BJ (cell line): ENCODE measurements around the gene TSPAN7. TPM values are rescaled to one million over a fixed set of nuclear protein-coding genes. Genes with fewer than 3 reads are reported as not detected.

Experiments used
- CTCF ChIA-PET: fragments of 350-600 bp; formaldehyde crosslinking; extraction: SDS; loops from one replicate; lab custom pipeline; 2021; ENCODE audit warnings: antibody characterized with exemption, inconsistent platforms; lab: Yijun Ruan, JAX
- POLR2A ChIA-PET: fragments of 300-600 bp; sonication (Branson Sonifier 250); formaldehyde crosslinking; extraction: SDS; loops from one replicate; lab custom pipeline; 2021; ENCODE audit warnings: antibody characterized with exemption; lab: Charles Lee
- DNase-seq: peaks from one replicate; pipeline ENCODE4 v3.0.0-alpha.2; 2011; ENCODE audit warnings: low read depth
- H3K27me3 ChIP-seq: 2 replicates; pipeline ENCODE4 v1.6.0; 2011; ENCODE audit warnings: low read length; ENCODE audit not compliant: control insufficient read depth, insufficient read depth
- H3K36me3 ChIP-seq: 2 replicates; pipeline ENCODE4 v1.5.1; 2011; ENCODE audit warnings: low read length; ENCODE audit not compliant: control insufficient read depth, insufficient read depth
- H3K4me3 ChIP-seq: 2 replicates; pipeline ENCODE4 v1.5.1; 2011; ENCODE audit warnings: low read depth, mild to moderate bottlenecking, control low read depth, low read length
- polyA plus RNA-seq: library from polyadenylated mRNA; depleted of rRNA; stranded (reverse); fragments of >200 nt; gene quantifications from 2 replicates; pipeline ENCODE4 v1.2.3, GENCODE V29; 2011
- TF ChIP-seq, protein P1 (sequence below): IDR thresholded peaks from 2 replicates; pipeline ENCODE4 v1.5.1; 2011; ENCODE audit warnings: low read depth, mild to moderate bottlenecking, control low read depth, inconsistent platforms, low read length, moderate library complexity; ENCODE audit not compliant: insufficient read depth

The TSPAN7 gene
- polyA plus RNA-seq, 1 experiment, result not detected

DNA sequence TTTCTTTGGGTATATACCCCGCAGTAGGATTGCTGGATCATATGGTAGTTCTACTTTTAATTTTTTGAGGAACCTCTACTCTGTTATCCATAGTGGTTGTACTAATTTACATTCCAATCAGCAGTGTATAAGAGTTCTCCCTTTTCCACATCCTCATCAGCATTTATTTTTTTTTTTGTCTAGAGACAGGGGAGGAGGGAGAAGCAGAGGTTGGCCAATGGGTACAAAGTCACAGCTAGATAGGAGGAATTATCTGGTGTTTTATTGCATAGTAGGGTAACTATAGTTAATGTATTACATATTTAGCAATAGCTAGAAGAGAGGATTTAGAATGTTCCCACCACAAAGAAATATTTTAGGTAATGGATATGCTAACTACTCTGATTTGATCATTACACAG is 107.4 kb downstream of the TSPAN7 start:
- Histone ChIP-seq H3K27me3 (no peaks in the 10 kb centered on the region), H3K36me3 (no peaks in the 10 kb centered on the region), H3K4me3 (no peak overlapping the region)
- ChIA-PET POLR2A (no interaction called here), CTCF (no interaction called here)
- DNase-seq, result no peak
- TF ChIP-seq, protein P1, sequence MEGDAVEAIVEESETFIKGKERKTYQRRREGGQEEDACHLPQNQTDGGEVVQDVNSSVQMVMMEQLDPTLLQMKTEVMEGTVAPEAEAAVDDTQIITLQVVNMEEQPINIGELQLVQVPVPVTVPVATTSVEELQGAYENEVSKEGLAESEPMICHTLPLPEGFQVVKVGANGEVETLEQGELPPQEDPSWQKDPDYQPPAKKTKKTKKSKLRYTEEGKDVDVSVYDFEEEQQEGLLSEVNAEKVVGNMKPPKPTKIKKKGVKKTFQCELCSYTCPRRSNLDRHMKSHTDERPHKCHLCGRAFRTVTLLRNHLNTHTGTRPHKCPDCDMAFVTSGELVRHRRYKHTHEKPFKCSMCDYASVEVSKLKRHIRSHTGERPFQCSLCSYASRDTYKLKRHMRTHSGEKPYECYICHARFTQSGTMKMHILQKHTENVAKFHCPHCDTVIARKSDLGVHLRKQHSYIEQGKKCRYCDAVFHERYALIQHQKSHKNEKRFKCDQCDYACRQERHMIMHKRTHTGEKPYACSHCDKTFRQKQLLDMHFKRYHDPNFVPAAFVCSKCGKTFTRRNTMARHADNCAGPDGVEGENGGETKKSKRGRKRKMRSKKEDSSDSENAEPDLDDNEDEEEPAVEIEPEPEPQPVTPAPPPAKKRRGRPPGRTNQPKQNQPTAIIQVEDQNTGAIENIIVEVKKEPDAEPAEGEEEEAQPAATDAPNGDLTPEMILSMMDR, result no peak

DNA sequence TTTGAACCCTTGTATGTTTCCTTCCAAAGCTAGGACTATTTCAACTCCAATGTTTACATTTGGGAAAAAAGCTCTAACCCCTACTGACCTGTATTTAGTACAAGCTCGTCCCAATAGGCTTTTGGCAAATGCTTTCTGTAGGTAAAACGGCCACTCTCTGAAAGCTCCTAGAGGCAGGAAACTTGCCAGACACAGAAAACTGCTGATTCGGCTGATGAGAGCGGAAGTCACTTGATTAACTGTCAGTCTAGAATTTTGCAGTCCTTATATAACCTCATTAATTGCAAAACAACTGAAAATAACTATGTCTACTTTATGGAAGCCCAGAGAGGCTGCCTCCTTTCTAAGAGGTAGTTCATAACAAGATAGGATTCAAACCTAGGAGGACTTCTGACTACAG is 108.1 kb downstream of the TSPAN7 start:
- Histone ChIP-seq H3K4me3 (no peak overlapping the region), H3K36me3 (no peaks in the 10 kb centered on the region), H3K27me3 (no peaks in the 10 kb centered on the region)
- TF ChIP-seq, protein P1, result no peak
- DNase-seq, result no peak
- POLR2A ChIA-PET, result no interaction called here
- CTCF ChIA-PET, result no interaction called here

DNA sequence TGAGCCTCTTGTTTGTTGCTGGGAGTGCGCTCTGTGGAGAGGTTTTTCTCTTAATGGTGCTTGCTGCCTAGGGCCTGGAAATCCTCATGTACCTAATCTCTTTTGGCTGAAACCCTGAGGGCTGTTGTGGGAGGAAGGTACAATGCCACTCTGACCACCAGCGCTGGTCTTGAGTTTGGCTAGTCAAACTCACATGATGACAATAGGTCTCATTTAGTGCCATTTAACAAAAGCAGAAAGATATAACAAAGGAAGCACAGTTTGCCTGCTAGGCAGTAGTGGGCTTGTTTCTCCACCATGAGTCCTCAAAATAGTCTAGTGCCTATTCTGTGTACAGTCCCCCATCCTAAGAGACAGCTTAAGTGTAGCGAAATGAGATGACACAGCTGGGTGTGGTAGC is 111.3 kb downstream of the TSPAN7 start:
- no peak for DNase-seq
- Histone ChIP-seq H3K36me3 (no peaks in the 10 kb centered on the region), H3K27me3 (no peaks in the 10 kb centered on the region), H3K4me3 (no peak overlapping the region)
- ChIA-PET POLR2A (no interaction called here), CTCF (no interaction called here)
- TF ChIP-seq, protein P1, result no peak

DNA sequence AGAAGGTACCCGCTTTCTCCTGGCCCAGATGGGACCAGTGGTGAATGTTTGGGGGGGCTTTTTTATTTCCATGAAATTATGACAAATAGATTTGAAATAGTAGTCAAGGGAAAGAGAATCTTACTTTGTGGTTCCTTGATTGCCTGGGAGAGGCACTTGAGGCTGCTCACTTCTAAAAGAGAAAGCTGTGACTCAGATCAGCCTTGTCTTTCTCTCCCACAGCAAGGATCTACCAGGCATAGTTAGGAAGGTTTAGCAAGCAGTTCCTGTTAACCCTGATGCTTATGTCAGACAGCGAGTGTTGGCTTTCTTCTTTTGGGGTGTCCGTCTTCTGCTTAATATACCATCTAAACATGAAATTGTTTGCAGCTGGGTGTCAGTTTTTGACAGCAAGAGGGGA is 114.5 kb downstream of the TSPAN7 start:
- H3K27me3 ChIP-seq, result no peaks in the 10 kb centered on the region
- no peak for DNase-seq
- H3K4me3 ChIP-seq, result no peak overlapping the region
- H3K36me3 ChIP-seq, result no peaks in the 10 kb centered on the region
- ChIA-PET POLR2A (no interaction called here), CTCF (no interaction called here)
- TF ChIP-seq, protein P1, result no peak

DNA sequence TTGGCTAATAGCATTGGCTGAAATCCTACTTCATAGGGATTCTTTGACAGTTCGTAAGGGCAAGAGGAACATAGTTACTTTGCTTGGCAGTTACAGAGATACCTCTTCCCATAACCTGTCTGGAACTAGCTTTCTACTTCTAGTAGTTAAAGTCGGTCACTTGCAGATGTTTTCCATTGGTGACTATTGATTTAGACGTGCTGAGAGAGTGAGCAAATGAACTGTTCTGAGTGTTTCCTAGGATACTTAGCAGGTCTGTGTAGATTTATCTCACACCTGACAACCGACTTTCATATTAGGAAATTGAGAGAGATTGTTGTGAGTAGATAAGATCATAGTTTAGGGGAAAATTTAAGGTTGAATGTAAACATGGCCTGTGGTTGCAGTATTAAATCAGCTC is 116.8 kb downstream of the TSPAN7 start:
- DNase-seq, result no peak
- CTCF ChIA-PET, result interaction anchor here (1.0 kb wide), 1 partner anchor 38 kb away, joined by 3 read pairs; no protein-coding TSS in a partner anchor
- H3K36me3 ChIP-seq, result no peaks in the 10 kb centered on the region
- H3K4me3 ChIP-seq, result no peak overlapping the region
- POLR2A ChIA-PET, result no interaction called here
- no peaks in the 10 kb centered on the region for H3K27me3 ChIP-seq
- TF ChIP-seq, protein P1, result no peak
